Measurements from ENCODE around the gene ADAM12.

DNA sequence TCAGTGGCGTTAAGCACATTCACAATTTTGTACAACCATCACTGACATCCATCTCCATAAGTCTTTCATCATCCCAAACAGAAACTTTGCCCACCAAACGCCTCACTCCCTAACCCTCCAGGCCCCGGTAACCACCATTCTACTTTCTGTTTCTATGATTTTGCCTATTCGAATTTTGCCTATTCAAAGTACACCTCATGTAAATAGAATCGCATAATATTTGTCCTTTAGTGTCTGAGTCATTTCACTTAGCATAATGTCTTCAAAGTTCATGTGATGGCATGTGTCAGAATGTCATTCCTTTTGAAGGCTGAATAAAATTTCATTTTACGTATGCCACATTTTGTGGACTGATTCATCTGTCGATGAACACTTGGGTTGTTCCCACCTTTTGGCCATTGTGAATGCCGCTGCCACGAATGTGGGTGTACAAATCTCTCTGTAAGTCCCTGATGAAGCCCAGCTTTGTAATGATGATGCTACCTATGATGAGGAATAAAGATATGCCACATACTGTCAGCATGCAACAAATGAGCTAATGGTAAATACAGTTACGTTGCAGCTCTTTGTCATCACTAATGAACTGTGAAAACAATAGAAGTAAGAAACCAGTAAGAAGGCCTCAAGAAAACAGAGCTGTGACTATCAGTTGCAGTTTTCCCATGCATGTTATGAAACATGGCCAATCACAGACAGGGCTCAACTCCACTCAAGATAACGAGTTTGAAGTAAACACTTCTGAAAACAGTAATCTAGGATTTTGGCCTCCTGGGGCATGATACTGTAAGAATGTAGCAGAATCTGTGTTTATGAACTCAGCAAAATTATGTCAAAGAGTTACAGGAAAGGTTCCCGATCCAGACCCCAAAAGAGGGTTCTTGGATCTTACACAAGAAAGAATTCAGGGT lies 120.0 kb downstream of the ADAM12 start:
- TF ChIP-seq, protein P1, sequence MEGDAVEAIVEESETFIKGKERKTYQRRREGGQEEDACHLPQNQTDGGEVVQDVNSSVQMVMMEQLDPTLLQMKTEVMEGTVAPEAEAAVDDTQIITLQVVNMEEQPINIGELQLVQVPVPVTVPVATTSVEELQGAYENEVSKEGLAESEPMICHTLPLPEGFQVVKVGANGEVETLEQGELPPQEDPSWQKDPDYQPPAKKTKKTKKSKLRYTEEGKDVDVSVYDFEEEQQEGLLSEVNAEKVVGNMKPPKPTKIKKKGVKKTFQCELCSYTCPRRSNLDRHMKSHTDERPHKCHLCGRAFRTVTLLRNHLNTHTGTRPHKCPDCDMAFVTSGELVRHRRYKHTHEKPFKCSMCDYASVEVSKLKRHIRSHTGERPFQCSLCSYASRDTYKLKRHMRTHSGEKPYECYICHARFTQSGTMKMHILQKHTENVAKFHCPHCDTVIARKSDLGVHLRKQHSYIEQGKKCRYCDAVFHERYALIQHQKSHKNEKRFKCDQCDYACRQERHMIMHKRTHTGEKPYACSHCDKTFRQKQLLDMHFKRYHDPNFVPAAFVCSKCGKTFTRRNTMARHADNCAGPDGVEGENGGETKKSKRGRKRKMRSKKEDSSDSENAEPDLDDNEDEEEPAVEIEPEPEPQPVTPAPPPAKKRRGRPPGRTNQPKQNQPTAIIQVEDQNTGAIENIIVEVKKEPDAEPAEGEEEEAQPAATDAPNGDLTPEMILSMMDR (IDR thresholded peaks at IDR 0.05; ENCODE audit: low read length) = no peak
- no peak for TF ChIP-seq EZH2 (optimal IDR thresholded peaks at IDR 0.05; ENCODE audit: low read depth, low read length)
